Stimulated activated CD8-positive, alpha-beta memory T cell treated with anti-CD3 and anti-CD28 coated beads, Interleukin-4, amount 100 ng/mL, for 48 hours (primary cell): ENCODE measurements around the gene CCDC174.

Experiments
- DNase-seq: peaks from one replicate; pipeline ENCODE4 v3.0.0-alpha.2; 2020

CCDC174 gene

GRCh38 chr3:14706096-14706495, 54.5 kb downstream of the CCDC174 start:
- DNase-seq: no peak

DNA sequence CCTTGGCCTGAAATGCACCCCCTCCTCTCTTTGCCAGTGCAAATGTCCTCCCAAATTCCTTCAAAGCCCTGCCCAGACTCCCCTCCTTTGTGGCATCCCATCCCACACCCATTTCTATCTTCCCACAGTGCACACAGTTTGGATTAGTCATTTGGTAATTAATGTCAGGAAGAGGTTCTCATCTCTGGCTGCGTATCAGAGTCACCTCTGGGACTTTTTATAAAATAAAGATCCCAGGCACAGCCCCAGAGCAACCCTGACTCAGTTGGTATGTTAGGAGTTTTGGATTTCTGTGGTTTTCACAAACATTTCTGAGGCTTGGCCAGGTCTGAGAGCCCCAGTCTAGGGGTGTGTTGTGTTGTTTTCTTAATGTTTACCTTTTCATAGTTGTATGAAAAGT, 65.0 kb downstream of the CCDC174 start:
- no peak for DNase-seq

DNA sequence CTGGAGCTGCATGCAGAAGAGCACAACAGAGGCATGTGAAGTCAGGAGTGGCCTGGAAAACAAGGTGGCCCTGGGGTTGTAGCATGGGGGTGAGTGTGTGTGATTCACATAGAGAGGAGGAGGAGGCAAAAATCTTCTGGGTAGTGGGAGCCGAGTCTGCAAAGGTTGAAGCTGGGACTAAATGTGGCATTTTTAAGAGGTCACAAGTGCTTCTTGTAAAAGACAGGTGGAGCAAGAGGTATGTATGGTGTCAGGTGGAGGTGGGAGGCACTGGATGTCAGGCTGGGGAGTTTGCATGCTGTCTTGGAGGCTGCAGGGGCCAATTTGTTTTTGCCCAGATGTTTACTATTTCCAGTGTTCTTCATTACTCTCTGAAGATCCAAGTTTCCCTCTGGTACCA, 65.7 kb downstream of the CCDC174 start:
- no peak for DNase-seq

DNA sequence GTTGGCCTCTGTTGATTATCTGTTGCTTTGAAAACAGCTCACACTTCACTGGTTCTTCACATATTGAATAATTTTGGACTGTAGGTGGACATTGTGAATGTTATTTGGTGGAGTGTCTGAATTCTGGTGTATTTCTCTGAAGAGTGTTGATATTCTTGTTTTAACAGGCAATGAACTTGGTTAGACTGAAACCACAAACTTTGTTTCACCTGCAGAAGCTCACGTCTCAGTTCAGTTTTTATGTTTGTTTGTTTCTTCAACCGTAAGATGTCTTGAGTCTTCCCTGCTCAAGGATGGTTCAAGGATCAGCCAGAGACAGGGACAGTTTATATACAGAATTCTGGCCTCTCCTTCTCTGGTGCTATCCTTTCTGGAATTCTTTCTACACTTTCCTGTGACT, 67.0 kb downstream of the CCDC174 start:
- DNase-seq: no peak

DNA sequence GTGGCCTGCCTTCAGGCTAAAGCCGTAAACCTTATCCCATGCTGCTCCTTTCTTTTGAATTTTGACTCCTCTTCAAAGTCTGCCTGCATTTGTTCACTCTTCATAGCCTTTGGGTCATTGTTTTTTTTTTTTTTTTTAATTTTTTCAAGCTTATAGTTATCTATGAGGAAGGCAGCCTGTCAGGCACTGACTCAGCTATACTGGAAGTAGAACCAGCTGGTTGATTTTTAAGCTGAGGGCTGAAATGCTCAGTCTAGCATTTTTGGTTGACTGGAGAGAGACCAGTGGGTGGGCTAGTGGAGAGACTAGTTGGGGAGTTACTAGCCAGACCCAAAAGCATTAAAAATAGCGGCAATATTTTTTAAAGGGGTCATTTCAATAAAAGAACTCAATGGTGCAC, 67.4 kb downstream of the CCDC174 start:
- DNase-seq: no peak

- DNase-seq: no peak
Observed at GRCh38 chr3:14721126-14721864, 69.7 kb downstream of the CCDC174 start.
